Activated naive CD4-positive, alpha-beta T cell treated with anti-CD3 and anti-CD28 coated beads, Interleukin-2, amount 10 ng/mL, durations not matched to agents 7 days and 5 days (primary cell): ENCODE results near the gene AUTS2.
A peak's percentile ranks its signal among the peaks of the same experiment; 100 is the strongest.

ENCODE experiments used
- CTCF ChIA-PET: fragments of 350-600 bp; sonication (Branson Sonifier 250); formaldehyde crosslinking; loops from one replicate; lab custom pipeline; 2021; ENCODE audit warnings: antibody characterized with exemption; lab: Charles Lee
- DNase-seq: peaks from one replicate; pipeline ENCODE4 v3.0.0-alpha.2; 2020
- H3K27ac Mint-ChIP-seq: one replicate; pipeline ENCODE4 v1.8.0; 2021; ENCODE audit warnings: mild to moderate bottlenecking, moderate library complexity, mixed read lengths
- H3K27me3 Mint-ChIP-seq: one replicate; pipeline ENCODE4 v1.8.0; 2021; ENCODE audit warnings: mild to moderate bottlenecking, mixed read lengths
- H3K36me3 Mint-ChIP-seq: one replicate; pipeline ENCODE4 v1.8.0; 2021; ENCODE audit warnings: mixed read lengths
- H3K4me1 Mint-ChIP-seq: one replicate; pipeline ENCODE4 v1.8.0; 2021; ENCODE audit warnings: mixed read lengths
- H3K4me3 Mint-ChIP-seq: one replicate; pipeline ENCODE4 v1.8.0; 2021; ENCODE audit warnings: mild to moderate bottlenecking, moderate library complexity, mixed read lengths
- H3K9me3 Mint-ChIP-seq: one replicate; pipeline ENCODE4 v1.8.0; 2021; ENCODE audit warnings: mixed read lengths

The AUTS2 gene

DNA sequence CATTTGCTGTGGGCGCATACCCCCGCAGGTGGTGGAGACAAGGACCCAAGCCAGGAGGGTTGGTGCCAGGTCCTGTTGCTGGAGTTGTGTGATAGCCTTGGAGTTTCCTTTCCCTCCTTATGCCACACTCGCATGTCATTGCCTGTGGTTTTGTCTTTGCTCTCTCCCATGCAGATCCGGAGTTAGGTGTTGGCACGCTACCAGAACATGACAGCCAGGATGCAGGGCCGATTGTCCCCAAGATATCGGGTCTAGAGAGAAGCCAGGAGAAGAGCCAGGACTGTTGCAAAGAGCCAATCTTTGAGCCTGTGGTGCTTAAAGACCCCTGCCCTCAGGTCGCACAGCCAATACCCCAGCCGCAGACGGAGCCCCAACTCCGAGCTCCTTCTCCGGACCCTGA is 1164.4 kb downstream of the AUTS2 start:
- no peak for DNase-seq
- Mint-ChIP-seq H3K27ac (no peak overlapping the region), H3K36me3 (no peaks in the 10 kb centered on the region), H3K4me1 (no peaks in the 10 kb centered on the region), H3K9me3 (peaks cover 3% of the 10 kb centered on the region), H3K27me3 (no peaks in the 10 kb centered on the region), H3K4me3 (no peak overlapping the region)
- CTCF ChIA-PET: no interaction called here

DNA sequence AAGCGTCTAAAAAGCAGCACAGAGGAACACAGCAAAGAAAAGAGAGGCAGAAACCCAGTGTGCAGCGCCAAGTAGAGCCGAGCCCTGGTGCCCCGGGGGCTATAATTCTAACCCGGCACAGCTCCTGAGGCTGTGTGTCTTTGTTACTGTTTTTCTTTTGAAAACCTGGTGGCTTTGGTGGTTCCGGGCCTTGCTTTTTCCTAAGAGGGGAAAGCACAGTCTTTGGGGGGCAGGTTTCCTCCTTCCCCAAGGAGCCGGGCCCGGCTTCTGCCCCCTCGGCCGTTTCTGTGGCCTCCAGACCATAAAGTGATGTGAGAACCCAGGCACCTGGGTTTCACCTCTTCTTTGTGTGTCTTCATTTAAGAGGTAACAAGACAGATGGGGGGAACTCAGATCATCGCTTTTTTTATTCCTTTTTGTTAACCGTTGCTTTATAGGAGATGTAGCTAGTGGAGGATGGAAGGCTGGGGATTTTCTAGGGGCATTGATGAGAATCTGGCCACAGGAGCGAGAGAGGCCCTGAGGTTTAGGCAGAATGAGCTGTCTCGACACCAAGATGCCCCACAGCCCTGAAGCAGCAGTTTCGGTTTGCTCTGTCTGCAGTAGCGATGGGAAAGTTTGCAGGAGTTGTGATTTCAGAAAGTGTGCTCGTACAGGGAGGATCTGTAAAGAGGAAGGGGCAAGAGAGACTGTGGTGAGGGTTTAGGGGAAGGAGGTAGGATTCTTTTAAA is 1165.9 kb downstream of the AUTS2 start:
- Mint-ChIP-seq H3K4me1 (no peaks in the 10 kb centered on the region), H3K9me3 (peaks cover 3% of the 10 kb centered on the region), H3K27ac (peak overlapping the region; percentile 63), H3K27me3 (no peaks in the 10 kb centered on the region), H3K36me3 (no peaks in the 10 kb centered on the region), H3K4me3 (no peak overlapping the region)
- no peak for DNase-seq
- CTCF ChIA-PET: no interaction called here

DNA sequence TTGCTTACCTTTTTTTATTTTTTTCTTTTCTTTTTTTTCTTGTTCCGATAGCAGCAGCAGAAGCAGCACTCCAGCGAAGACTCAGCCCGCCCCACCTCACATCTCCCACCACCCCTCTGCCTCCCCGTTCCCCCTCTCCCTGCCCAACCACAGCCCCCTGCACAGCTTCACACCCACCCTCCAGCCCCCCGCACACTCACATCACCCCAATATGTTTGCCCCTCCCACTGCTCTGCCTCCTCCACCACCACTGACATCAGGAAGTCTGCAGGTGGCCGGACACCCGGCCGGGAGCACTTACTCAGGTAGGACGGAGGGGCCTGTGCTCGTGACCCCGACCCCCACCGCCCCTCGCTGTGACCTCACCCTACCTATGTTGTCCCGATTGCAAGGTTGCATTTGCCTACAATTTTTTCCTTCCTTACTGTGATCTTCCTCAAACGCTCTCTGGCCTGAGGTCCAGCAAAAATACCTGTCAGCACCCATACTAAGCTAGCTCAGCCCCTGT is 1166.5 kb downstream of the AUTS2 start:
- no peaks in the 10 kb centered on the region for H3K27me3 Mint-ChIP-seq

GRCh38 chr7:70765651-70766050 is 1167.4 kb downstream of the AUTS2 start:
- Mint-ChIP-seq H3K27ac (no peak overlapping the region), H3K36me3 (no peaks in the 10 kb centered on the region), H3K4me3 (no peak overlapping the region), H3K9me3 (peaks cover 3% of the 10 kb centered on the region), H3K27me3 (no peaks in the 10 kb centered on the region), H3K4me1 (no peaks in the 10 kb centered on the region)
- DNase-seq: no peak
- CTCF ChIA-PET: no interaction called here

More for the DNA sequence above, 1166.5 kb downstream of the AUTS2 start:
- no peaks in the 10 kb centered on the region for H3K36me3 Mint-ChIP-seq
- no peak overlapping the region for H3K4me3 Mint-ChIP-seq
- H3K9me3 Mint-ChIP-seq: peaks cover 3% of the 10 kb centered on the region
- DNase-seq: no peak
- H3K27ac Mint-ChIP-seq: no peak overlapping the region
- CTCF ChIA-PET: no interaction called here
- H3K4me1 Mint-ChIP-seq: no peaks in the 10 kb centered on the region

GRCh38 chr7:70766109-70766508 is 1167.8 kb downstream of the AUTS2 start:
- CTCF ChIA-PET: no interaction called here
- Mint-ChIP-seq H3K36me3 (no peaks in the 10 kb centered on the region), H3K27ac (no peak overlapping the region), H3K9me3 (peaks cover 3% of the 10 kb centered on the region), H3K4me1 (no peaks in the 10 kb centered on the region), H3K27me3 (no peaks in the 10 kb centered on the region), H3K4me3 (no peak overlapping the region)
- DNase-seq: no peak

DNA sequence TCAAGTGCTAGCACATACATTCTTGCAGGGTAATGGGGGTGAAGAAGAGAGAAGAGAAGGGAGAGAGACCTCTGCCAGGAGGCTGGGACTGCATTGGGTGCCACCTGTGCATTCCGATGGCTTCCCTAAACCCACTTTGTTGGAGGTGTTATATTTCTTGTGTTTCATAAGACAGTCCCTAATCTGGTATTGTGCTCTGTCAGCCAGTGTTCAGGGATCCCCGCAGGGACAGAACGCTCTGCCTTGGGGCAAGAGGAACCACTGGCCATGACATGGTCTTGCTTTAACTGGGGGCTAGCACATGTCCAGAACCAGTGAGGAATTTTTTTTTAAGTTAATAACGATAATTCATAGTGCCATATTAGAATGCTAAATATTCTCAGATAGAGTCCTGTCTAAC is 1168.4 kb downstream of the AUTS2 start:
- CTCF ChIA-PET: no interaction called here
- Mint-ChIP-seq H3K27ac (no peak overlapping the region), H3K4me1 (no peaks in the 10 kb centered on the region), H3K36me3 (no peaks in the 10 kb centered on the region), H3K27me3 (no peaks in the 10 kb centered on the region), H3K4me3 (no peak overlapping the region), H3K9me3 (peaks cover 3% of the 10 kb centered on the region)
- DNase-seq: no peak

GRCh38 chr7:70770154-70770553 is 1171.9 kb downstream of the AUTS2 start:
- no peaks in the 10 kb centered on the region for H3K27me3 Mint-ChIP-seq
- no peaks in the 10 kb centered on the region for H3K36me3 Mint-ChIP-seq
- no peak overlapping the region for H3K4me3 Mint-ChIP-seq
- H3K9me3 Mint-ChIP-seq: no peaks in the 10 kb centered on the region
- no peak overlapping the region for H3K27ac Mint-ChIP-seq
- DNase-seq: no peak
- CTCF ChIA-PET: no interaction called here
- H3K4me1 Mint-ChIP-seq: no peaks in the 10 kb centered on the region

- Mint-ChIP-seq H3K4me1 (peaks cover 5% of the 10 kb centered on the region), H3K27me3 (no peaks in the 10 kb centered on the region), H3K9me3 (no peaks in the 10 kb centered on the region), H3K27ac (no peak overlapping the region), H3K4me3 (no peak overlapping the region), H3K36me3 (no peaks in the 10 kb centered on the region)
- CTCF ChIA-PET: no interaction called here
- no peak for DNase-seq
Observed at GRCh38 chr7:70771451-70771850, 1173.2 kb downstream of the AUTS2 start.

DNA sequence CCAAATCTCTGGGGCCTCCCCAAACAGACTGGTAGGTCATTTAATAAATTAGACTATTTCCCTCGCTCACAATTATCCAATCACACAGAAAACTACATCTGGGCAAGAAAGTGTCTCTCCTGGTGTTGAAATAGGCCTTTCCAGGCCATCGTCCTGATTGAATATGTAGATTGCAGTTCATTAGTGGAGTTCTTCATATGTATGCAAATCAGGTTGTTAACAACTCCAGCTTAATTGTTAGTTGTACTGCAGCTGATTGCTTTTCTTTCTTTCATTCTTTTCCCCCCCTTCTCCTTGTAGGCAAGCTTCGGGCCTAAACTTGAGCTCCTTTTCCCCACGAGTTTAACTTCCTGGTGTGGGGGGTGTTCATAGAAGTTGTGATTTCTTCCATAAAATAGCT is 1174.6 kb downstream of the AUTS2 start:
- DNase-seq: no peak
- H3K9me3 Mint-ChIP-seq: no peaks in the 10 kb centered on the region
- peaks cover 1% of the 10 kb centered on the region for H3K36me3 Mint-ChIP-seq
- peaks cover 18% of the 10 kb centered on the region for H3K4me1 Mint-ChIP-seq
- no peaks in the 10 kb centered on the region for H3K27me3 Mint-ChIP-seq
- H3K27ac Mint-ChIP-seq: no peak overlapping the region
- CTCF ChIA-PET: no interaction called here
- H3K4me3 Mint-ChIP-seq: no peak overlapping the region

- Mint-ChIP-seq H3K4me1 (peaks cover 21% of the 10 kb centered on the region), H3K27ac (no peak overlapping the region), H3K27me3 (no peaks in the 10 kb centered on the region), H3K4me3 (no peak overlapping the region), H3K9me3 (no peaks in the 10 kb centered on the region), H3K36me3 (peaks cover 1% of the 10 kb centered on the region)
- no peak for DNase-seq
- CTCF ChIA-PET: no interaction called here
Observed at GRCh38 chr7:70773406-70773805, 1175.1 kb downstream of the AUTS2 start.

DNA sequence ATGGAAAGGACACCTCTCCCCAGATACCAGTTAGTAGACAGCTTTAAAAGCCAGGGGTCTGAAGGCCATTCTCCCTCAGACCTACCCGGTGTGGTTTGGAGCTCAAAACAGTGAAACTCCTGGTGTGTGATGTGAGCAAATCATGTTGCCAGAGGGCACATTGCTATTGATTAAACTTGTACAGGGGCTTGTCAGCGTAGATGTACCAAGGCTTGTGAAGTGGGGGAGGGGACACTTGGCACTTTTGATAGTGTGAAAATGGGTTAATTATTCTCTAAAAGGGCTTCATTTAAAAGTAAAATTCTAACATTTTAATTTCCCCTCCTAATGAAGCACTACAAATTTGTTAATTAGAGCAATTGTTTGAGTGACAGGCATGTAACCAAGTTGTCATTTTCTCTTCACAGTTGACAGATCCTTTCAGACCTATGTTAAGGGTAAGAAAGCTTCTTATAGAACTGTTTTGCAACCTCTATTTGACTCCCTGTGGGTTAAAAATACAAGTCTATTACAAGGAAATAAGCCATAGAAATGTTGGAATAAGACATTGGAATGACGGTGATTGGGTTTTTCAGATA is 1176.8 kb downstream of the AUTS2 start:
- H3K27ac Mint-ChIP-seq: no peak overlapping the region
- CTCF ChIA-PET: no interaction called here
- peaks cover 1% of the 10 kb centered on the region for H3K36me3 Mint-ChIP-seq
- no peaks in the 10 kb centered on the region for H3K9me3 Mint-ChIP-seq
- H3K27me3 Mint-ChIP-seq: no peaks in the 10 kb centered on the region
- peaks cover 31% of the 10 kb centered on the region for H3K4me1 Mint-ChIP-seq
- no peak for DNase-seq
- no peak overlapping the region for H3K4me3 Mint-ChIP-seq

GRCh38 chr7:70775570-70776156 is 1177.4 kb downstream of the AUTS2 start:
- no peak for DNase-seq
- CTCF ChIA-PET: no interaction called here
- H3K4me3 Mint-ChIP-seq: no peak overlapping the region
- H3K27me3 Mint-ChIP-seq: no peaks in the 10 kb centered on the region
- no peaks in the 10 kb centered on the region for H3K9me3 Mint-ChIP-seq
- H3K4me1 Mint-ChIP-seq: peaks cover 31% of the 10 kb centered on the region
- no peak overlapping the region for H3K27ac Mint-ChIP-seq
- peaks cover 1% of the 10 kb centered on the region for H3K36me3 Mint-ChIP-seq

DNA sequence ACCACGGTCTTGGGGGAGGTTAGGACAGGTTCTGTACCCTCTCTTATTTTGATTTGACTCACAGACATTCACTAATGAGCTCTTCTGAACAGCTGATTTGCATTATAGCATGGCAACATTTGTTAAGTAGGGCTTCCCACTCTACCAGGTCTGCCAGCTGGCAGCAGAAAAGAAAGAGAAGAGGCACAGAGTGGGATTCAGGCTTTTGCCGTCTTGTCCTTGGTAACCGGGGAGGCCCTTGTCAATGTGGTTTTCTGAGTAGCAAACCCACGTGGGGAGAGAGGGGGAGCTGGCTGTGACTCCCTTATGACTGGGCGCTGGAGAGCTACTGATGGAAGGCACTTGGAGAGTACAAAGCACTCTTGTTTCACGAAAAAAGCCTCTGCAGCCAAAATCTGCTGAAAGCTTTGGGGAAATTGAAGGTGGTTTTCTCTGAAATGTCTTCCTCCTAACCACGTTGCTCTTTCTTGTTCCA is 1178.4 kb downstream of the AUTS2 start:
- Mint-ChIP-seq H3K9me3 (no peaks in the 10 kb centered on the region), H3K36me3 (peaks cover 1% of the 10 kb centered on the region), H3K27ac (peak overlapping the region; percentile 74), H3K27me3 (no peaks in the 10 kb centered on the region), H3K4me3 (no peak overlapping the region), H3K4me1 (peaks cover 31% of the 10 kb centered on the region)
- CTCF ChIA-PET: no interaction called here
- peak; percentile 29 for DNase-seq

GRCh38 chr7:70777251-70777650 is 1179.0 kb downstream of the AUTS2 start:
- H3K4me3 Mint-ChIP-seq: no peak overlapping the region
- CTCF ChIA-PET: no interaction called here
- H3K4me1 Mint-ChIP-seq: peaks cover 31% of the 10 kb centered on the region
- H3K9me3 Mint-ChIP-seq: no peaks in the 10 kb centered on the region
- peaks cover 1% of the 10 kb centered on the region for H3K36me3 Mint-ChIP-seq
- DNase-seq: no peak
- no peaks in the 10 kb centered on the region for H3K27me3 Mint-ChIP-seq
- peak overlapping the region; percentile 74 for H3K27ac Mint-ChIP-seq

GRCh38 chr7:70778585-70778984 is 1180.3 kb downstream of the AUTS2 start:
- CTCF ChIA-PET: no interaction called here
- no peak for DNase-seq
- Mint-ChIP-seq H3K36me3 (peaks cover 1% of the 10 kb centered on the region), H3K27ac (peak overlapping the region; percentile 6), H3K9me3 (no peaks in the 10 kb centered on the region), H3K27me3 (no peaks in the 10 kb centered on the region), H3K4me1 (peaks cover 31% of the 10 kb centered on the region), H3K4me3 (no peak overlapping the region)
